Ascending aorta (tissue), 2 donors: ENCODE measurements around the gene CELA3B. TPM values are rescaled to one million over a fixed set of nuclear protein-coding genes. Genes with fewer than 3 reads are reported as not detected.
"Not testable (repeated sequence)": the region's sequence is repeated elsewhere in the genome, so short reads cannot be mapped to it uniquely, and the experiment has no call there.

Experiments used
- DNase-seq, 2 donors: peaks; one replicate each; pipeline ENCODE4 v3.0.0-alpha.2; 2019; ENCODE audit warnings: low spot score in 2 of 2
- H3K27ac ChIP-seq, 2 donors: fragments of 200-600 bp; sonication (generic); one replicate each; pipeline ENCODE4 v1.5.1; 2016 to 2017; ENCODE audit warnings: mild to moderate bottlenecking in 1 of 2
- H3K27me3 ChIP-seq: fragments of 200-600 bp; sonication (generic); one replicate; pipeline ENCODE4 v1.5.1; 2017
- H3K36me3 ChIP-seq, 2 donors: fragments of 200-600 bp; sonication (generic); one replicate each; pipeline ENCODE4 v1.5.1; 2016
- H3K4me1 ChIP-seq, 2 donors: fragments of 200-600 bp; sonication (generic); one replicate each; pipeline ENCODE4 v1.5.1; 2016 to 2017; ENCODE audit warnings: mild to moderate bottlenecking in 1 of 2
- H3K4me3 ChIP-seq, 2 donors: fragments of 200-600 bp; sonication (generic); one replicate each; pipeline ENCODE4 v1.5.1; 2016 to 2017; ENCODE audit warnings: mild to moderate bottlenecking in 1 of 2
- H3K9me3 ChIP-seq, 2 donors: fragments of 200-600 bp; sonication (generic); one replicate each; pipeline ENCODE4 v1.5.1; 2016
- intact Hi-C: fragments of 100-400 bp; cut with DNase I; formaldehyde crosslinking; loops from one replicate; pipeline ENCODE4 v1.15.1; 2023
- total RNA-seq: library from RNA; depleted of rRNA; stranded (reverse); fragments of >200 nt; gene quantifications from one replicate; pipeline ENCODE4 v1.1.0, GENCODE V29; 2016
- TF ChIP-seq, protein P1 (sequence below), 3 experiments: fragments of 200-600 bp in 2 of 3; fragments of 450-650 bp in 1 of 3; sonication (generic) in 2 of 3; IDR thresholded peaks; one replicate each; pipeline ENCODE4 v1.5.1; 2016 to 2019; ENCODE audit warnings: antibody characterized with exemption in 3 of 3, mild to moderate bottlenecking in 1 of 3, moderate library complexity in 1 of 3

Gene CELA3B
- not detected for total RNA-seq

- H3K36me3 ChIP-seq, H3K27ac ChIP-seq, DNase-seq, H3K4me1 ChIP-seq, H3K9me3 ChIP-seq, H3K4me3 ChIP-seq, H3K27me3 ChIP-seq, intact Hi-C loops: not testable (repeated sequence)
Measured at GRCh38 chr1:21976703-21977239, at the start of gene CELA3B. CELA3B (plus strand) TSS chr1:21977022; CDS start chr1:21977040, 18 bp downstream.

DNA sequence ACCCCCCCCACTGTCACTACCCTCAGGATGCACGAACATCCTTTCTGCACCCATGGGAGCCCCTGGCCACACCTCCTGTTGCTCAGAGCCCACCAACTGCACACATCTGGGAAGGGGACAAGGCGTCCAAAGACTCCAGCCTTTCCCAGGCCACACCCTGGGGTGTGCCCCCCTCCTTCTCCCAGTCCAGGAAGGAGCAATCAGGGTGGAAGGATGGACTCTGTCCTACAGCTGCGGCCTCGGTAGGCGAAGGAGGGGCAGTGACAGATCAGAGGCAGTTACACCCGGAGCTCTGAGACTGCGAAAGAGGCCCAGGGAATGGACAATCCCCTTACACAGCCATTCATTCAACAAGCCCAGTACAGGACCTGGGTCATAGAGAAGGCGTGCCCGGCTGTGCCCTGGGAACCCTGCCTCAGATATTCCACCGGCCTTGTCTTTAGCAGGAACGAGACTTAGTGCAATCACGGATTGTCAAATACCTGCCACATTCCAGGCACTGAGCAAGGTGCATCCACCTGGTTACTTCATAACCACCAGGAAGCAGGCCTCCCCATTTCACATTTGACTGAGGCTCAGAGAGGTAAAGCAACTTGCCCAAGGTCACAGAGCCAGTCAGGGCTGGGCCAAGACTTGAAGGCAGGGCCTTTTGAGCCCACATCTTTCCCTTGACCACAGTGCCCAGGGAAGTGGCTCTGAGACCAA, 49.1 kb upstream of the CELA3B start:
- peak in 1 of 2 donors; percentile 86 for DNase-seq
- TF ChIP-seq, protein P1, sequence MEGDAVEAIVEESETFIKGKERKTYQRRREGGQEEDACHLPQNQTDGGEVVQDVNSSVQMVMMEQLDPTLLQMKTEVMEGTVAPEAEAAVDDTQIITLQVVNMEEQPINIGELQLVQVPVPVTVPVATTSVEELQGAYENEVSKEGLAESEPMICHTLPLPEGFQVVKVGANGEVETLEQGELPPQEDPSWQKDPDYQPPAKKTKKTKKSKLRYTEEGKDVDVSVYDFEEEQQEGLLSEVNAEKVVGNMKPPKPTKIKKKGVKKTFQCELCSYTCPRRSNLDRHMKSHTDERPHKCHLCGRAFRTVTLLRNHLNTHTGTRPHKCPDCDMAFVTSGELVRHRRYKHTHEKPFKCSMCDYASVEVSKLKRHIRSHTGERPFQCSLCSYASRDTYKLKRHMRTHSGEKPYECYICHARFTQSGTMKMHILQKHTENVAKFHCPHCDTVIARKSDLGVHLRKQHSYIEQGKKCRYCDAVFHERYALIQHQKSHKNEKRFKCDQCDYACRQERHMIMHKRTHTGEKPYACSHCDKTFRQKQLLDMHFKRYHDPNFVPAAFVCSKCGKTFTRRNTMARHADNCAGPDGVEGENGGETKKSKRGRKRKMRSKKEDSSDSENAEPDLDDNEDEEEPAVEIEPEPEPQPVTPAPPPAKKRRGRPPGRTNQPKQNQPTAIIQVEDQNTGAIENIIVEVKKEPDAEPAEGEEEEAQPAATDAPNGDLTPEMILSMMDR (IDR thresholded peaks at IDR 0.05): no peak
- Histone ChIP-seq H3K4me3 (peak overlapping the region in 1 of 2 donors; percentile 18), H3K9me3 (no peaks in the 10 kb centered on the region), H3K36me3 (peaks cover 0 to 4% of the 10 kb centered on the region in 2 donors), H3K4me1 (peaks cover 57 to 79% of the 10 kb centered on the region in 2 donors), H3K27ac (peak overlapping the region; percentile 96 to 98), H3K27me3 (no peaks in the 10 kb centered on the region)
- intact Hi-C loops: loop anchor here (2.0 kb wide), 1 partner anchor 15 kb away; no protein-coding TSS in a partner anchor

DNA sequence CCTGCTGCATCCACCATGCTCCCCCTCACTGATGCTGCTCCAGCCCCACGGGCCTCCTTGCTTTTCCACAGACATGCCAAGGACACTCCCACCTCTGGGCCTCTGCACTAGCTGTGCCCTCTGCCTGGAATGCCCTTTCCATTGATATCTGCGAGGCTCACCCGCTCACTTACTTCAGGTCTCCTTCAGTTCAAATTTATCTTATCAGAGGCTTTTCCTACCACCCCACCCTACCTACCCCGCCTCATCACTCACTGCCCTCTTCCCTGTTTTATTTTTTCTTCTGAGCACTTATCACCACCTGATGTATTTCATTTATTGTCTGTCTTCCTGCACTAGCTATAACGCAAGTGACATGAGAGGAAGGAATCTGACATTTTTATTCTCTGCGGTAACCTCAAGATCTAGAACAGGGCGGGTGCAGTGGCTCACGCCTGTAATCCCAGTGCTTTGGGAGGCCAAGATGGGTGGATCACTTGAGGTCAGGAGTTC, 46.7 kb upstream of the CELA3B start:
- TF ChIP-seq, protein P1 (IDR thresholded peaks at IDR 0.05): no peak
- intact Hi-C loops: loop anchor here (10.0 kb wide), 1 partner anchor 595 kb away; no protein-coding TSS in a partner anchor

GRCh38 chr1:21930629-21931170, 46.1 kb upstream of the CELA3B start:
- Histone ChIP-seq H3K27ac (peak overlapping the region; percentile 96 to 98), H3K27me3 (no peaks in the 10 kb centered on the region), H3K4me3 (peak overlapping the region in 1 of 2 donors; percentile 75), H3K36me3 (peaks cover 0 to 4% of the 10 kb centered on the region in 2 donors), H3K4me1 (peaks cover 52 to 76% of the 10 kb centered on the region in 2 donors), H3K9me3 (no peaks in the 10 kb centered on the region)
- no peak for DNase-seq
- intact Hi-C loops: loop anchor here (10.0 kb wide), 1 partner anchor 596 kb away; no protein-coding TSS in a partner anchor
- TF ChIP-seq, protein P1 (IDR thresholded peaks at IDR 0.05): no peak

More for the DNA sequence above, 46.7 kb upstream of the CELA3B start:
- Histone ChIP-seq H3K4me3 (peak overlapping the region in 1 of 2 donors; percentile 75), H3K9me3 (no peaks in the 10 kb centered on the region), H3K4me1 (peaks cover 52 to 81% of the 10 kb centered on the region in 2 donors), H3K36me3 (peaks cover 0 to 4% of the 10 kb centered on the region in 2 donors), H3K27ac (peak overlapping the region; percentile 96 to 98), H3K27me3 (no peaks in the 10 kb centered on the region)
- no peak for DNase-seq

- Histone ChIP-seq H3K9me3 (no peaks in the 10 kb centered on the region), H3K4me3 (peak overlapping the region in 1 of 2 donors; percentile 75), H3K27ac (peak overlapping the region; percentile 96 to 98), H3K27me3 (no peaks in the 10 kb centered on the region), H3K4me1 (peaks cover 45 to 69% of the 10 kb centered on the region in 2 donors), H3K36me3 (peaks cover 0 to 4% of the 10 kb centered on the region in 2 donors)
- peak; percentile 57 to 96 for DNase-seq
- intact Hi-C loops: loop anchor here (10.0 kb wide), 1 partner anchor 597 kb away; no protein-coding TSS in a partner anchor
- TF ChIP-seq, protein P1 (IDR thresholded peaks at IDR 0.05): no peak
Measured at GRCh38 chr1:21931171-21932093, 45.4 kb upstream of the CELA3B start.
